Stimulated activated CD4-positive, alpha-beta T cell treated with anti-CD3 and anti-CD28 coated beads, Interleukin-1b, Interleukin-23, amount 100 ng/mL, for 48 hours (primary cell): ENCODE results near the gene LYRM4.

ENCODE experiments used
- DNase-seq: peaks from one replicate; pipeline ENCODE4 v3.0.0-alpha.2; 2020

LYRM4 gene

GRCh38 chr6:5241252-5241651 lies 19.5 kb downstream of the LYRM4 start:
- DNase-seq: no peak

GRCh38 chr6:5238336-5238735 lies 22.4 kb downstream of the LYRM4 start:
- DNase-seq: no peak

- DNase-seq: no peak
These were observed 22.9 kb downstream of the LYRM4 start for GRCh38 chr6:5237805-5238204.

GRCh38 chr6:5235830-5236229 lies 24.9 kb downstream of the LYRM4 start:
- no peak for DNase-seq

GRCh38 chr6:5234874-5235273 lies 25.9 kb downstream of the LYRM4 start:
- DNase-seq: no peak

- DNase-seq: no peak
These were observed 29.5 kb downstream of the LYRM4 start for GRCh38 chr6:5231289-5231688.

- no peak for DNase-seq
These were observed 30.7 kb downstream of the LYRM4 start for GRCh38 chr6:5230081-5230480.

- DNase-seq: no peak
These were observed 31.4 kb downstream of the LYRM4 start for GRCh38 chr6:5229356-5229755.

- DNase-seq: no peak
These were observed 37.4 kb downstream of the LYRM4 start for GRCh38 chr6:5223309-5223708.

- DNase-seq: no peak
These were observed 40.3 kb downstream of the LYRM4 start for GRCh38 chr6:5220443-5220842.

GRCh38 chr6:5219011-5219691 lies 41.6 kb downstream of the LYRM4 start:
- DNase-seq: no peak

- DNase-seq: no peak
These were observed 43.4 kb downstream of the LYRM4 start for GRCh38 chr6:5217356-5217755.

GRCh38 chr6:5215799-5216198 lies 45.0 kb downstream of the LYRM4 start:
- DNase-seq: no peak

GRCh38 chr6:5215159-5215558 lies 45.6 kb downstream of the LYRM4 start:
- no peak for DNase-seq

GRCh38 chr6:5214570-5215052 lies 46.1 kb downstream of the LYRM4 start:
- peak; percentile 35 for DNase-seq

GRCh38 chr6:5213836-5214235 lies 46.9 kb downstream of the LYRM4 start:
- no peak for DNase-seq

GRCh38 chr6:5211492-5211891 lies 49.3 kb downstream of the LYRM4 start:
- no peak for DNase-seq

GRCh38 chr6:5208471-5208971 lies 52.2 kb downstream of the LYRM4 start:
- no peak for DNase-seq

GRCh38 chr6:5208057-5208456 lies 52.7 kb downstream of the LYRM4 start:
- DNase-seq: no peak

GRCh38 chr6:5206920-5207561 lies 53.7 kb downstream of the LYRM4 start:
- no peak for DNase-seq

GRCh38 chr6:5205877-5206850 lies 54.6 kb downstream of the LYRM4 start:
- no peak for DNase-seq

GRCh38 chr6:5205035-5205507 lies 55.7 kb downstream of the LYRM4 start:
- DNase-seq: no peak

GRCh38 chr6:5204376-5204775 lies 56.4 kb downstream of the LYRM4 start:
- no peak for DNase-seq
